GM23248 (cell line): ENCODE results near the gene TAAR5. TPM values are rescaled to one million over a fixed set of nuclear protein-coding genes. Genes with fewer than 3 reads are reported as not detected.
"Not testable (repeated sequence)": the region's sequence is repeated elsewhere in the genome, so short reads cannot be mapped to it uniquely, and the experiment has no call there.

ENCODE experiments used
- DNase-seq: peaks from one replicate; pipeline ENCODE4 v3.0.0-alpha.2; 2015
- H2AFZ ChIP-seq: fragments of 200-600 bp; sonication (generic); 2 replicates; pipeline ENCODE4 v1.6.1; 2016; ENCODE audit warnings: antibody characterized with exemption
- H3F3A ChIP-seq: fragments of 200-600 bp; sonication (generic); 2 replicates; pipeline ENCODE4 v1.6.1; 2016; ENCODE audit warnings: mild to moderate bottlenecking, antibody characterized with exemption, mixed run types; ENCODE audit not compliant: insufficient read depth
- H3K27ac ChIP-seq: fragments of 200-600 bp; sonication (generic); 2 replicates; pipeline ENCODE4 v1.5.1; 2016; ENCODE audit warnings: mild to moderate bottlenecking
- H3K27me3 ChIP-seq: fragments of 200-600 bp; sonication (generic); replicated peaks from 2 replicates; pipeline ENCODE4 v1.6.1; 2016; ENCODE audit warnings: mild to moderate bottlenecking; ENCODE audit not compliant: insufficient read depth
- H3K36me3 ChIP-seq: fragments of 200-600 bp; sonication (generic); 2 replicates; pipeline ENCODE4 v1.6.1; 2016; ENCODE audit warnings: low read depth, mild to moderate bottlenecking
- H3K4me1 ChIP-seq: fragments of 200-600 bp; sonication (generic); 2 replicates; pipeline ENCODE4 v1.6.1; 2016; ENCODE audit warnings: mild to moderate bottlenecking; ENCODE audit not compliant: insufficient read depth
- H3K4me2 ChIP-seq: fragments of 200-600 bp; sonication (generic); one replicate; pipeline ENCODE4 v1.6.1; 2016; ENCODE audit warnings: mild to moderate bottlenecking; ENCODE audit not compliant: unreplicated experiment
- H3K4me3 ChIP-seq: fragments of 200-600 bp; sonication (generic); 2 replicates; pipeline ENCODE4 v1.5.1; 2016; ENCODE audit warnings: mild to moderate bottlenecking
- H3K79me2 ChIP-seq: fragments of 200-600 bp; sonication (generic); 2 replicates; pipeline ENCODE4 v1.6.1; 2016; ENCODE audit warnings: mild to moderate bottlenecking; ENCODE audit not compliant: insufficient read depth
- H3K9ac ChIP-seq: fragments of 200-600 bp; sonication (generic); 2 replicates; pipeline ENCODE4 v1.6.1; 2016; ENCODE audit warnings: mild to moderate bottlenecking
- H3K9me2 ChIP-seq: fragments of 200-600 bp; sonication (generic); 2 replicates; pipeline ENCODE4 v1.6.1; 2016; ENCODE audit warnings: mixed run types, mild to moderate bottlenecking, moderate library complexity; ENCODE audit not compliant: insufficient read depth
- H3K9me3 ChIP-seq: fragments of 200-600 bp; sonication (generic); one replicate; pipeline ENCODE4 v1.6.1; 2017; ENCODE audit warnings: low read depth
- H4K20me1 ChIP-seq: fragments of 200-600 bp; sonication (generic); 2 replicates; pipeline ENCODE4 v1.6.0; 2016; ENCODE audit not compliant: insufficient read depth
- EZH2 ChIP-seq: fragments of 200-600 bp; sonication (generic); IDR thresholded peaks from 2 replicates; pipeline ENCODE4 v1.6.1; 2018; ENCODE audit warnings: antibody characterized with exemption, mild to moderate bottlenecking; ENCODE audit not compliant: insufficient read depth, poor library complexity, severe bottlenecking
- EZH2phosphoT487 ChIP-seq: fragments of 200-600 bp; sonication (generic); IDR thresholded peaks from 2 replicates; pipeline ENCODE4 v1.6.1; 2018; ENCODE audit warnings: antibody characterized with exemption, moderate library complexity, mild to moderate bottlenecking, low read depth; ENCODE audit not compliant: insufficient read depth
- WGBS, 2 experiments: methylation state at CpG; one replicate each; pipeline ENCODE4 v1.1.6; 2015 to 2017; ENCODE audit warnings: low lambda C conversion rate in 2 of 2, low coverage in 1 of 2; ENCODE audit errors: missing lambda C conversion rate in 2 of 2; 5-methylcytosine and 5-hydroxymethylcytosine counted together
- in situ Hi-C: fragments of 300-500 bp; cut with MboI; formaldehyde crosslinking; loops from 2 replicates; pipeline ENCODE4 v1.15.0; 2020
- polyA plus RNA-seq: library from polyadenylated mRNA; unstranded; fragments of >200 nt; fragmentation: Nextera tagmentation; extraction: Ambion mirVana; gene quantifications from 2 replicates; pipeline ENCODE4 v1.2.1, GENCODE V29; 2016
- total RNA-seq: library from RNA; depleted of rRNA; stranded (reverse); fragments of >200 nt; shearing (Covaris generic); gene quantifications from 2 replicates; pipeline ENCODE4 v1.2.3, GENCODE V29; 2014

TAAR5 gene
- total and polyA plus RNA-seq, 2 experiments from 2014 or later, result not detected

DNA sequence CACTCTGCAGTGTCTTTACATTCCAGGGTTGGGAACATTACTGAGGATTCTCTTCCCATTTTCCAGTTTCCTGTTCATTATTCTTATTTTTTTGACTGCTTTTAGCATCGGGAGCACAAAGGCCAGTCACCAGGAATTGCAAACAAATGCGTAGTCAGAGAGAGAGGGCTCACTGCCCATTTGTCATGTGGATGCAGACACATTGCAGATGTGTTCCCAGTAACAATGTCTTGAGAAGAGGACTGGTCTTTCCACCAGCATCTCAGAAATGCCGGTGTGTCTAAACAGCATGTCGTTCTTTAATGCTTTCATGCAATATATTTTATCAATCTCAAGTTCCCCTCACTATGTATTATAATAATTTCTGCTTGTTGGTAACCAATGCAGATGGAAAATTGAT is 20.4 kb downstream of the TAAR5 start:
- Histone ChIP-seq H3K4me2 (no peak overlapping the region), H3K79me2 (no peaks in the 10 kb centered on the region), H3K9ac (no peak overlapping the region), H3K9me2 (no peaks in the 10 kb centered on the region), H3K27ac (no peak overlapping the region), H3K4me3 (no peak overlapping the region), H3K4me1 (no peaks in the 10 kb centered on the region), H2AFZ (no peak overlapping the region), H3K27me3 (peaks cover 64% of the 10 kb centered on the region), H3K36me3 (no peaks in the 10 kb centered on the region), H3K9me3 (no peaks in the 10 kb centered on the region), H3F3A (no peaks in the 10 kb centered on the region), H4K20me1 (no peaks in the 10 kb centered on the region)
- in situ Hi-C loops, result no loop called here
- 43% methylated on average over 4 of the region's 4 CpGs for WGBS, 2 experiments
- DNase-seq, result no peak
- TF ChIP-seq EZH2, result no peak
- no peak for TF ChIP-seq EZH2phosphoT487

DNA sequence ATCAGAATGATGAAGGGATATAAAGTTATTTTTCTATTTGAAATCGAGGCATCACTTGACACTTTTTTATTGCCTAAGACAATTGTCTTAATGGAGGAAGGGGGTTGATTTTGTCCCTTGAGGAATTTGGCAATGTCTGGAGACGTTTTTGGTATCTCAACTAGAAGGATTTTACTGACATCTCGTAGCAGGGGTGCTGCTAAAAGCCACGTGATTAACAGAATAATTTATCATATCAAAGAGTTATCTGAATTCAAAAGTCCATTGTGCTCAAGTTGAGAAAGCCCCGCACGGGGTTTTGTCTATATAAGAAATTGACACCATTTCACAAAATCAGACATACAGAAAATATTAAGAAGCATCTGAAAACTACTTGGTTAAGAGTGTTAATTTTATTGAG is 20.9 kb downstream of the TAAR5 start:
- H3K9me2 ChIP-seq, result no peaks in the 10 kb centered on the region
- no peak for DNase-seq
- H4K20me1 ChIP-seq, result no peaks in the 10 kb centered on the region
- H3K9me3 ChIP-seq, result no peaks in the 10 kb centered on the region
- H3K4me3 ChIP-seq, result no peak overlapping the region
- H2AFZ ChIP-seq, result no peak overlapping the region
- no peaks in the 10 kb centered on the region for H3K4me1 ChIP-seq
- TF ChIP-seq EZH2 (no peak), EZH2phosphoT487 (no peak)
- H3K36me3 ChIP-seq, result no peaks in the 10 kb centered on the region
- peaks cover 67% of the 10 kb centered on the region for H3K27me3 ChIP-seq
- no peak overlapping the region for H3K4me2 ChIP-seq
- no peak overlapping the region for H3K9ac ChIP-seq
- no peak overlapping the region for H3K27ac ChIP-seq
- no peaks in the 10 kb centered on the region for H3F3A ChIP-seq
- 34 to 35% methylated on average over 6 of the region's 6 CpGs for WGBS, 2 experiments
- in situ Hi-C loops, result no loop called here
- H3K79me2 ChIP-seq, result no peaks in the 10 kb centered on the region

DNA sequence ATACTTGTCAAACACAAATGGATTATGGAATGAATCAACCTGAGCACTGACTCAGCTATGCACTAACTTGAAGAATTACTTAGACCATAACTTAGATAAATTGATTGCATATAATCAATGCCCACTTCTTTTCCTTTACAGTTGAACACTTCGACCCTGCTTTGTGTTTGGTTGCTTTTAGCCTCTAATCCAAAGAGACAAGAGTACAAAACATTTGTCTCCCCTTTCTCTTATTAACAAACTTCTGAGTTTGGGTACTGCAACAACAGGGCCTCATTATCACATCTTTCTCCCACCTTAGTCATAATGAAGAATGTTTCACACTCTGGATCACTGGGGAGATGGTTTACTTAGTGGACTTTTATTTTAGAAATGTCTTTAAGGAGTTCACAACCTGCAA is 22.0 kb downstream of the TAAR5 start:
- H3K36me3 ChIP-seq, result no peaks in the 10 kb centered on the region
- no peaks in the 10 kb centered on the region for H4K20me1 ChIP-seq
- no peaks in the 10 kb centered on the region for H3K9me2 ChIP-seq
- no peak overlapping the region for H2AFZ ChIP-seq
- no peak overlapping the region for H3K4me2 ChIP-seq
- WGBS, 2 experiments, result 29 to 36% methylated on average over 1 of the region's 1 CpG
- H3K4me3 ChIP-seq, result no peak overlapping the region
- no peaks in the 10 kb centered on the region for H3K4me1 ChIP-seq
- no peaks in the 10 kb centered on the region for H3F3A ChIP-seq
- H3K27ac ChIP-seq, result no peak overlapping the region
- DNase-seq, result no peak
- peaks cover 76% of the 10 kb centered on the region for H3K27me3 ChIP-seq
- no peaks in the 10 kb centered on the region for H3K79me2 ChIP-seq
- no peak for TF ChIP-seq EZH2phosphoT487
- TF ChIP-seq EZH2, result no peak
- no peak overlapping the region for H3K9ac ChIP-seq
- no peaks in the 10 kb centered on the region for H3K9me3 ChIP-seq
- in situ Hi-C loops, result no loop called here

DNA sequence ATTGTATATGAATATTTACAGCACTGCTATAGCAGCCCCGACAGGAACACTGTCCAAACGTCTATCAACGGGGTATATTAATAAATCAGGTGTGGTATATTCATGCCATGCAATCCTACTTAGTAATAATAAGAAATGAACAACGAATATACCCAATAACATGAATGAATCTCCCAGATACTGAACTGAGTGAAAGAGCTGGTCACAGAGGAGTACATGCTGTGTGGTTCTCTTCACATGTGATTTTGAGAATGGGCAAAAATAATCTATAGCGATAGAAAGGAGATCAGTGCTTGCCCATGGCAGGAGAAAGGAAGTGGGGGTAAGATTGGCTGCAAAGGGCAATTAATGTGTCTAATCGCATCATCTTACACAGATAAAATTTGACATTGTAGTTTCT is 23.1 kb downstream of the TAAR5 start:
- Histone ChIP-seq H3K4me3 (no peak overlapping the region), H3K79me2 (no peaks in the 10 kb centered on the region), H3K9me2 (no peaks in the 10 kb centered on the region), H3K27me3 (peaks cover 73% of the 10 kb centered on the region), H2AFZ (no peak overlapping the region), H3K9ac (no peak overlapping the region), H3F3A (no peaks in the 10 kb centered on the region), H4K20me1 (no peaks in the 10 kb centered on the region), H3K4me2 (no peak overlapping the region), H3K9me3 (no peaks in the 10 kb centered on the region), H3K27ac (no peak overlapping the region), H3K4me1 (no peaks in the 10 kb centered on the region), H3K36me3 (no peaks in the 10 kb centered on the region)
- in situ Hi-C loops, result no loop called here
- WGBS, 2 experiments, result 66 to 67% methylated on average over 6 of the region's 6 CpGs
- no peak for DNase-seq
- TF ChIP-seq EZH2phosphoT487, result no peak
- no peak for TF ChIP-seq EZH2

DNA sequence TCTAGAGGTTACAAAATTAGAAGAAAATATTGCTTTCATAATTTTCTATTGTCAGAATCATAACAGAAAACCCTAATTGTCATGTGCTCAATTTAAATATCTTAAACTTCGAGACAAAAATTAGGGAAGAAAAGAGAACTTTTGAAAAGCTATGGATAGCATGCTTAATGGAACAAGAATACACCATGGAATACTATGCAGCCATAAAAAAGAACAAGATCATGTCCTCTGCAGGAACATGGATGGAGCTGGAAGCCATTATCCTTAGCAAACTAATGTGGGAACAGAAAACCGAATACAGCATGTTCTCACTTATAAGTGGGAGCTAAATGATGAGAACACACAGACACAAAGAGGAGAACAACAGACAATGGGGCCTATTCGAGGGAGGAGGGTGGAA is 29.5 kb downstream of the TAAR5 start:
- DNase-seq, H3F3A ChIP-seq, H3K79me2 ChIP-seq, H3K9ac ChIP-seq, H3K4me1 ChIP-seq, H3K27ac ChIP-seq, H3K9me3 ChIP-seq, H3K9me2 ChIP-seq, H3K36me3 ChIP-seq, H2AFZ ChIP-seq, in situ Hi-C loops, H3K4me2 ChIP-seq, H4K20me1 ChIP-seq, H3K4me3 ChIP-seq: not testable (repeated sequence)
- peaks cover 37% of the 10 kb centered on the region for H3K27me3 ChIP-seq
- WGBS, 2 experiments, result 20 to 23% methylated on average over 3 of the region's 3 CpGs
